Erythroblast (primary cell): ENCODE data around the gene NSRP1.

Experiments used
- GATA1 ChIP-seq: IDR thresholded peaks from 2 replicates; pipeline ENCODE4 v1.6.1; 2011; ENCODE audit warnings: low read depth, mild to moderate bottlenecking, control low read depth, low read length, moderate library complexity
- POLR2A ChIP-seq: IDR thresholded peaks from 2 replicates; pipeline ENCODE4 v1.6.1; 2011; ENCODE audit warnings: mild to moderate bottlenecking, low read length

GRCh38 chr17:30207655-30208054, 91.0 kb downstream of the NSRP1 start:
- TF ChIP-seq POLR2A (no peak), GATA1 (no peak)
